Endothelial cell of umbilical vein (primary cell): ENCODE data around the gene BCAR1. TPM values are rescaled to one million over a fixed set of nuclear protein-coding genes. Genes with fewer than 3 reads are reported as not detected.

Experiments
- BruUV-seq: library from RNA; stranded (reverse); fragments of 400-500 nt; replicated peaks from 2 replicates; lab custom pipeline; 2021; lab: Mats Ljungman, UMichigan
- CTCF ChIA-PET: fragments of 300-600, 350-600 bp; sonication (Branson Sonifier 250); formaldehyde crosslinking; loops from one replicate; lab custom pipeline; 2021; ENCODE audit warnings: antibody characterized with exemption, inconsistent platforms; lab: Charles Lee
- POLR2A ChIA-PET: fragments of 300-600, 350-600 bp; sonication (Branson Sonifier 250); formaldehyde crosslinking; loops from one replicate; lab custom pipeline; 2021; ENCODE audit warnings: antibody characterized with exemption, inconsistent platforms; lab: Charles Lee
- DNase-seq: peaks from one replicate; pipeline ENCODE4 v3.0.0-alpha.2; 2011; ENCODE audit warnings: low read depth, low spot score
- FAIRE-seq: peaks from 2 replicates; lab custom pipeline; 2011; peaks lifted over from hg19 to GRCh38; lab: Jason Lieb, UNC
- H2AFZ ChIP-seq: 2 replicates; pipeline ENCODE4 v1.6.0; 2012; ENCODE audit warnings: low read depth, low read length, control low read depth, inconsistent platforms
- H3K27ac ChIP-seq: 2 replicates; pipeline ENCODE4 v1.5.1; 2011; ENCODE audit warnings: low read depth, mild to moderate bottlenecking, control low read depth, low read length, moderate library complexity; ENCODE audit not compliant: insufficient read depth
- H3K27me3 ChIP-seq, 2 experiments: 2 replicates each; pipeline versions ENCODE4 v1.6.0 to v1.6.1; 2011; ENCODE audit warnings: low read length in 2 of 2, mixed read lengths in 1 of 2; ENCODE audit not compliant: control insufficient read depth in 2 of 2, insufficient read depth in 2 of 2
- H3K36me3 ChIP-seq, 2 experiments: 2 replicates in 1 of 2; 3 replicates in 1 of 2; pipeline ENCODE4 v1.5.1; 2011; ENCODE audit warnings: low read length in 2 of 2, mild to moderate bottlenecking in 1 of 2, moderate library complexity in 1 of 2; ENCODE audit not compliant: control insufficient read depth in 2 of 2, insufficient read depth in 2 of 2; ENCODE audit errors: extremely low read depth in 1 of 2
- H3K4me1 ChIP-seq: 3 replicates; pipeline ENCODE4 v1.5.1; 2011; ENCODE audit warnings: mild to moderate bottlenecking, low read length; ENCODE audit not compliant: control insufficient read depth, insufficient read depth; ENCODE audit errors: extremely low read depth
- H3K4me2 ChIP-seq: 2 replicates; pipeline ENCODE4 v1.6.1; 2011; ENCODE audit warnings: low read length, control low read depth, mixed read lengths; ENCODE audit not compliant: insufficient read depth
- H3K4me3 ChIP-seq, 3 experiments: fragments of 200-600 bp in 1 of 3; sonication (generic), shearing (Covaris generic) in 1 of 3; replicated peaks in 1 of 3; 2 replicates each; pipeline ENCODE4 v1.5.1; 2011 to 2016; ENCODE audit warnings: control low read depth in 3 of 3, low read length in 3 of 3, mild to moderate bottlenecking in 2 of 3, inconsistent platforms in 1 of 3, low read depth in 1 of 3, moderate library complexity in 1 of 3; ENCODE audit not compliant: insufficient read depth in 1 of 3
- H3K79me2 ChIP-seq: 2 replicates; pipeline ENCODE4 v1.6.0; 2012; ENCODE audit warnings: low read length, inconsistent platforms; ENCODE audit not compliant: control insufficient read depth, insufficient read depth
- H3K9ac ChIP-seq: replicated peaks from 2 replicates; pipeline ENCODE3; 2011; ENCODE audit warnings: low read length, control low read depth; ENCODE audit not compliant: insufficient read depth; ENCODE audit errors: extremely low read depth
- H3K9me1 ChIP-seq: replicated peaks from 3 replicates; pipeline ENCODE4 v1.6.0; 2011; ENCODE audit warnings: mild to moderate bottlenecking, low read length; ENCODE audit not compliant: control insufficient read depth, insufficient read depth; ENCODE audit errors: extremely low read depth
- H3K9me3 ChIP-seq: replicated peaks from 2 replicates; pipeline ENCODE4 v1.5.1; 2012; ENCODE audit warnings: low read length, inconsistent platforms; ENCODE audit not compliant: control insufficient read depth, insufficient read depth
- H4K20me1 ChIP-seq: replicated peaks from 2 replicates; pipeline ENCODE3; 2011; ENCODE audit warnings: mild to moderate bottlenecking, low read length; ENCODE audit not compliant: control insufficient read depth, insufficient read depth; ENCODE audit errors: extremely low read depth
- EZH2 ChIP-seq: IDR thresholded peaks from 2 replicates; pipeline ENCODE4 v1.6.1; 2012; ENCODE audit warnings: borderline replicate concordance, low read depth, mild to moderate bottlenecking, moderate library complexity, low read length, inconsistent platforms; ENCODE audit not compliant: severe bottlenecking
- FOS ChIP-seq: IDR thresholded peaks from 2 replicates; pipeline ENCODE4 v1.6.1; 2011; ENCODE audit warnings: mild to moderate bottlenecking, low read length, moderate library complexity, borderline replicate concordance; ENCODE audit not compliant: insufficient read depth
- GATA2 ChIP-seq: IDR thresholded peaks from 2 replicates; pipeline ENCODE4 v1.7.0; 2011; ENCODE audit warnings: low read depth, mild to moderate bottlenecking, moderate library complexity, mixed read lengths, low read length; ENCODE audit not compliant: insufficient read length, insufficient read depth
- JUN ChIP-seq: IDR thresholded peaks from 2 replicates; pipeline ENCODE4 v1.6.1; 2011; ENCODE audit warnings: borderline replicate concordance, low read depth; ENCODE audit not compliant: insufficient read length, insufficient read depth
- MYC ChIP-seq: IDR thresholded peaks from one replicate; pipeline ENCODE4 v1.6.1; 2011; ENCODE audit warnings: mild to moderate bottlenecking, low read depth, low read length
- POLR2A ChIP-seq: IDR thresholded peaks from 2 replicates; pipeline ENCODE4 v1.6.1; 2012; ENCODE audit warnings: low read depth, mild to moderate bottlenecking, control low read depth, low read length
- POLR2AphosphoS5 ChIP-seq: IDR thresholded peaks from 2 replicates; pipeline ENCODE4 v1.6.1; 2012; ENCODE audit warnings: low read depth, mild to moderate bottlenecking, control low read depth, low read length, moderate library complexity; ENCODE audit not compliant: insufficient read depth
- dilution Hi-C: fragments of 300-500 bp; cut with MboI; formaldehyde crosslinking; loops from one replicate; pipeline ENCODE4 v1.15.0; 2019; ENCODE audit warnings: low sequenced_read_pairs; ENCODE audit not compliant: extremely low pct_ligation_motif_present
- intact Hi-C: fragments of 100-400 bp; cut with micrococcal nuclease; formaldehyde crosslinking; loops from one replicate; pipeline ENCODE4 v1.10.0; 2022
- polyA plus RNA-seq, 4 experiments: library from polyadenylated mRNA; depleted of rRNA in 3 of 4; stranded (reverse) in 3 of 4; unstranded in 1 of 4; fragments of >200 nt; gene quantifications; 2 replicates each; pipeline versions ENCODE4 v1.2.1 to v1.2.3, GENCODE V29; 2011 to 2012; ENCODE audit warnings: missing spikeins in 1 of 4
- total RNA-seq: library from RNA; stranded (reverse); gene quantifications from 2 replicates; pipeline ENCODE4 v1.2.3, GENCODE V29; 2021
- TF ChIP-seq, protein P1 (sequence below), 2 donors: IDR thresholded peaks; 1 replicate in 1 of 2; 2 replicates in 1 of 2; pipeline ENCODE4 v1.5.1; 2011; ENCODE audit warnings: low read length in 2 of 2, mild to moderate bottlenecking in 2 of 2, moderate library complexity in 2 of 2, control low read depth in 1 of 2, inconsistent platforms in 1 of 2, low read depth in 1 of 2; ENCODE audit not compliant: insufficient read depth in 1 of 2; ENCODE audit errors: extremely low read depth in 1 of 2
- TF ChIP-seq, protein P2 (sequence below): IDR thresholded peaks from 2 replicates; pipeline ENCODE4 v1.6.1; 2011; ENCODE audit not compliant: insufficient read depth, insufficient read length

BCAR1 gene
- total and polyA plus RNA-seq, 2 donors (not counting 3 experiments of a cell fraction or from before 2014, with no cell fraction given) = 171 to 267 TPM

DNA sequence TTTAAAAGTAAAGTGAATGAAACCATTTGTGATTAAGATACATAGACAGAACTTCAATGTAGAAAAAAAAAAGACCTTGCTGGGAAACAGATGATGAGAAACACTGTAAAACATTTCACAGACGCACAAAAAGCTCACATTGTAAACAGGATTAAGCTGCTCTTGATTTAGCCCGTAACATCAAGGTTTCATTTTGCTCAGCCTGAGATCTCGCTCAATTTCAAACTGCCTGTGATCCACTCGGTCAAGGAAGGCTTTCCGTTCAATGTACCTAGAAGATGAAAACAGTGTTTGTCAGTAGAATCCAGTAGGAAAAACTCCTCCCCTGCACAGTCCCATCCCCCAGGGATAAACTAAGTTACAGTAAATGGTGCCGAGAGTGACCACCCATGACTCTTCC is 42.3 kb upstream of the BCAR1 start:
- no peaks in the 10 kb centered on the region for H3K9me3 ChIP-seq
- dilution Hi-C loops (no loop called here), intact Hi-C loops (no loop called here)
- no peaks in the 10 kb centered on the region for H3K9me1 ChIP-seq
- H3K4me2 ChIP-seq = no peak overlapping the region
- TF ChIP-seq, protein P1, sequence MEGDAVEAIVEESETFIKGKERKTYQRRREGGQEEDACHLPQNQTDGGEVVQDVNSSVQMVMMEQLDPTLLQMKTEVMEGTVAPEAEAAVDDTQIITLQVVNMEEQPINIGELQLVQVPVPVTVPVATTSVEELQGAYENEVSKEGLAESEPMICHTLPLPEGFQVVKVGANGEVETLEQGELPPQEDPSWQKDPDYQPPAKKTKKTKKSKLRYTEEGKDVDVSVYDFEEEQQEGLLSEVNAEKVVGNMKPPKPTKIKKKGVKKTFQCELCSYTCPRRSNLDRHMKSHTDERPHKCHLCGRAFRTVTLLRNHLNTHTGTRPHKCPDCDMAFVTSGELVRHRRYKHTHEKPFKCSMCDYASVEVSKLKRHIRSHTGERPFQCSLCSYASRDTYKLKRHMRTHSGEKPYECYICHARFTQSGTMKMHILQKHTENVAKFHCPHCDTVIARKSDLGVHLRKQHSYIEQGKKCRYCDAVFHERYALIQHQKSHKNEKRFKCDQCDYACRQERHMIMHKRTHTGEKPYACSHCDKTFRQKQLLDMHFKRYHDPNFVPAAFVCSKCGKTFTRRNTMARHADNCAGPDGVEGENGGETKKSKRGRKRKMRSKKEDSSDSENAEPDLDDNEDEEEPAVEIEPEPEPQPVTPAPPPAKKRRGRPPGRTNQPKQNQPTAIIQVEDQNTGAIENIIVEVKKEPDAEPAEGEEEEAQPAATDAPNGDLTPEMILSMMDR (IDR thresholded peaks at IDR 0.05; ENCODE audit: extremely low read depth in 1 of 2, insufficient read depth in 1 of 2, low read depth in 1 of 2, low read length in 2 of 2) = no peak
- TF ChIP-seq FOS (no peak), JUN (no peak), MYC (no peak), EZH2 (no peak), POLR2A (no peak), GATA2 (no peak), POLR2AphosphoS5 (no peak)
- TF ChIP-seq, protein P2, sequence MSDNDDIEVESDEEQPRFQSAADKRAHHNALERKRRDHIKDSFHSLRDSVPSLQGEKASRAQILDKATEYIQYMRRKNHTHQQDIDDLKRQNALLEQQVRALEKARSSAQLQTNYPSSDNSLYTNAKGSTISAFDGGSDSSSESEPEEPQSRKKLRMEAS = no peak
- no peaks in the 10 kb centered on the region for H3K79me2 ChIP-seq
- H3K9ac ChIP-seq = no peak overlapping the region
- H3K27me3 ChIP-seq = no peaks in the 10 kb centered on the region
- H4K20me1 ChIP-seq = no peaks in the 10 kb centered on the region
- POLR2A ChIA-PET = no interaction called here
- no peak for FAIRE-seq
- no peak overlapping the region for H2AFZ ChIP-seq
- CTCF ChIA-PET = interaction anchor here (1.8 kb wide), 1 partner anchor 92 kb away, joined by 4 read pairs; no protein-coding TSS in a partner anchor
- DNase-seq = no peak
- no peak overlapping the region for H3K27ac ChIP-seq
- H3K36me3 ChIP-seq = no peaks in the 10 kb centered on the region
- no peak overlapping the region for H3K4me3 ChIP-seq
- BruUV-seq = no TSS peak
- peaks cover 24% of the 10 kb centered on the region for H3K4me1 ChIP-seq
